Gastrocnemius medialis (tissue), 4 donors: ENCODE data around the gene TARP.

Source experiments
- CTCF ChIP-seq, 5 experiments: fragments of 450-650 bp in 3 of 5; fragments of 200-600 bp in 2 of 5; sonication (generic) in 2 of 5; IDR thresholded peaks in 4 of 5; conservative IDR thresholded peaks in 1 of 5; 1 replicate in 4 of 5; 2 replicates in 1 of 5; pipeline ENCODE4 v1.5.1; 2016 to 2019; ENCODE audit warnings: antibody characterized with exemption in 5 of 5, mild to moderate bottlenecking in 3 of 5, moderate library complexity in 3 of 5
- POLR2A ChIP-seq, 2 donors: fragments of 450-650 bp; IDR thresholded peaks; one replicate each; pipeline ENCODE4 v1.6.1; 2017; ENCODE audit warnings: antibody characterized with exemption in 2 of 2, mild to moderate bottlenecking in 2 of 2, moderate library complexity in 2 of 2

DNA sequence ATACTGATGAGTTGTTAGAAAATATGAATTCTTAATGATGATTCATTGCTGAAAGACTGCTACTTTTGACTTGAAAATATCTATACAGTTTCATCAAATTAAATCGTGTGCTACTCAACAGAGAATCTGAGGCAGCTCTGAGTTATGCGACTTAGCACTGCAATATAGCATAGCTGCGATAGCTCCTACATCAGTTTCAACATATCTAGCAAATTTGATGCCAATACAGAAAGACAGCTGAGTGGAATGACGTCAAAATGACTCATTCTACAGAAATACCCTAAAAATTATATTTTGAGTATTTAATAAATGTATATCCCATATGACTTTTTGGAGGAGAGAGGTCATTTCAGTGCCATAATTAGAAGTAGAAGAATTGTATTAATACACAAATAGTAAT lies 1.1 kb upstream of the TARP start:
- no peak for TF ChIP-seq CTCF (IDR thresholded peaks at IDR 0.05 in 4 of 5, conservative IDR thresholded peaks at IDR 0.05 in 1 of 5)
- no peak for TF ChIP-seq POLR2A (IDR thresholded peaks at IDR 0.05)
